ENCODE results near the gene SPEN.

GRCh38 chr1:15928971-15929965 lies 81.8 kb downstream of the SPEN start:
- TF ChIP-seq CTCF (IDR thresholded peaks at IDR 0.05) (no peak), POLR2AphosphoS5 (IDR thresholded peaks at IDR 0.05; ENCODE audit: insufficient read depth in 1 of 2, low read depth in 1 of 2) (no peak), POLR2A (IDR thresholded peaks at IDR 0.05) (no peak)

All from vagina (tissue), 2 donors.